GM19043 (cell line): ENCODE results near the gene NKD1.

Experiments used
- ATAC-seq: cut with Tn5 transposase; IDR thresholded peaks from one replicate; pipeline ENCODE4 v1.9.1; 2021; ENCODE audit warnings: low read depth; ENCODE audit not compliant: unreplicated experiment

Gene NKD1

GRCh38 chr16:50638816-50639670 lies 90.8 kb downstream of the NKD1 start:
- ATAC-seq = no peak

- no peak for ATAC-seq
Measured at GRCh38 chr16:50640391-50640790, 92.2 kb downstream of the NKD1 start.

- no peak for ATAC-seq
Measured at GRCh38 chr16:50640919-50641817, 93.0 kb downstream of the NKD1 start.

GRCh38 chr16:50641818-50642187 lies 93.6 kb downstream of the NKD1 start:
- no peak for ATAC-seq

GRCh38 chr16:50642349-50642748 lies 94.2 kb downstream of the NKD1 start:
- no peak for ATAC-seq

- no peak for ATAC-seq
Measured at GRCh38 chr16:50643192-50643591, 95.0 kb downstream of the NKD1 start.

- no peak for ATAC-seq
Measured at GRCh38 chr16:50644245-50644644, 96.0 kb downstream of the NKD1 start.

GRCh38 chr16:50644729-50645128 lies 96.5 kb downstream of the NKD1 start:
- no peak for ATAC-seq

- ATAC-seq = no peak
Measured at GRCh38 chr16:50645563-50646220, 97.5 kb downstream of the NKD1 start.

- no peak for ATAC-seq
Measured at GRCh38 chr16:50646345-50646744, 98.1 kb downstream of the NKD1 start.

- ATAC-seq = no peak
Measured at GRCh38 chr16:50651835-50652438, 103.7 kb downstream of the NKD1 start.

GRCh38 chr16:50652836-50653425 lies 104.7 kb downstream of the NKD1 start:
- no peak for ATAC-seq

- ATAC-seq = no peak
Measured at GRCh38 chr16:50653633-50654519, 105.7 kb downstream of the NKD1 start.

- ATAC-seq = no peak
Measured at GRCh38 chr16:50655558-50656055, 107.4 kb downstream of the NKD1 start.

- no peak for ATAC-seq
Measured at GRCh38 chr16:50657241-50657640, 109.0 kb downstream of the NKD1 start.

GRCh38 chr16:50659806-50660205 lies 111.6 kb downstream of the NKD1 start:
- ATAC-seq = no peak

- no peak for ATAC-seq
Measured at GRCh38 chr16:50662306-50662940, 114.2 kb downstream of the NKD1 start.

GRCh38 chr16:50664270-50664669 lies 116.1 kb downstream of the NKD1 start:
- no peak for ATAC-seq
